Activated CD4-positive, CD25-positive, alpha-beta regulatory T cell (primary cell): ENCODE results near the gene SIAH3.

ENCODE experiments used
- DNase-seq, 4 experiments: peaks; one replicate each; lab custom pipeline; 2025; lab: John Stamatoyannopoulos, UW

SIAH3 gene

GRCh38 chr13:45733361-45733760, 118.2 kb downstream of the SIAH3 start:
- DNase-seq: no peak

GRCh38 chr13:45732916-45733315, 118.6 kb downstream of the SIAH3 start:
- no peak for DNase-seq

- no peak for DNase-seq
Measured at GRCh38 chr13:45731455-45731854, 120.1 kb downstream of the SIAH3 start.

- DNase-seq: no peak
Measured at GRCh38 chr13:45728759-45729158, 122.8 kb downstream of the SIAH3 start.
